Activated CD4-positive, alpha-beta T cell treated with anti-CD3 and anti-CD28 coated beads, Interleukin-2, amount 10 ng/mL, durations not matched to agents 7 days and 5 days (primary cell): ENCODE data around the gene NCKAP1. TPM values are rescaled to one million over a fixed set of nuclear protein-coding genes. Genes with fewer than 3 reads are reported as not detected.
"Not testable (repeated sequence)": the region's sequence is repeated elsewhere in the genome, so short reads cannot be mapped to it uniquely, and the experiment has no call there.

Source experiments
- CTCF ChIA-PET: fragments of 350-600 bp; sonication (Branson Sonifier 250); formaldehyde crosslinking; loops from one replicate; lab custom pipeline; 2021; ENCODE audit warnings: antibody characterized with exemption; lab: Charles Lee
- POLR2A ChIA-PET: fragments of 350-600 bp; sonication (Branson Sonifier 250); formaldehyde crosslinking; loops from one replicate; lab custom pipeline; 2021; ENCODE audit warnings: antibody characterized with exemption; lab: Charles Lee
- DNase-seq: peaks from one replicate; pipeline ENCODE4 v3.0.0-alpha.2; 2020
- H3K27ac Mint-ChIP-seq: one replicate; pipeline ENCODE4 v1.8.0; 2021; ENCODE audit warnings: mild to moderate bottlenecking, moderate library complexity, mixed read lengths
- H3K27me3 Mint-ChIP-seq: one replicate; pipeline ENCODE4 v1.8.0; 2021; ENCODE audit warnings: mixed read lengths
- H3K36me3 Mint-ChIP-seq: one replicate; pipeline ENCODE4 v1.8.0; 2021; ENCODE audit warnings: low read depth, mixed read lengths
- H3K4me1 Mint-ChIP-seq: one replicate; pipeline ENCODE4 v1.8.0; 2021; ENCODE audit warnings: mixed read lengths
- H3K4me3 Mint-ChIP-seq: one replicate; pipeline ENCODE4 v1.8.0; 2021; ENCODE audit warnings: mild to moderate bottlenecking, moderate library complexity, mixed read lengths
- H3K9me3 Mint-ChIP-seq: one replicate; pipeline ENCODE4 v1.8.0; 2021; ENCODE audit warnings: mixed read lengths
- total RNA-seq, 2 experiments: library from RNA; stranded (reverse); gene quantifications; one replicate each; pipeline ENCODE4 v1.2.3, GENCODE V29; 2021

Gene NCKAP1
- total RNA-seq, 2 experiments from 2014 or later = 0.87 to 0.92 TPM

GRCh38 chr2:183011743-183012142 is 26.5 kb downstream of the NCKAP1 start:
- Mint-ChIP-seq H3K4me1 (no peaks in the 10 kb centered on the region), H3K27me3 (no peaks in the 10 kb centered on the region), H3K4me3 (no peak overlapping the region), H3K27ac (no peak overlapping the region), H3K36me3 (no peaks in the 10 kb centered on the region), H3K9me3 (no peaks in the 10 kb centered on the region)
- ChIA-PET POLR2A (no interaction called here), CTCF (interaction anchor here (1.3 kb wide), 1 partner anchor 18 kb away, joined by 4 read pairs; no protein-coding TSS in a partner anchor)
- DNase-seq = no peak

GRCh38 chr2:183010112-183010511 is 28.1 kb downstream of the NCKAP1 start:
- H3K4me3 Mint-ChIP-seq = no peak overlapping the region
- CTCF ChIA-PET = no interaction called here

DNA sequence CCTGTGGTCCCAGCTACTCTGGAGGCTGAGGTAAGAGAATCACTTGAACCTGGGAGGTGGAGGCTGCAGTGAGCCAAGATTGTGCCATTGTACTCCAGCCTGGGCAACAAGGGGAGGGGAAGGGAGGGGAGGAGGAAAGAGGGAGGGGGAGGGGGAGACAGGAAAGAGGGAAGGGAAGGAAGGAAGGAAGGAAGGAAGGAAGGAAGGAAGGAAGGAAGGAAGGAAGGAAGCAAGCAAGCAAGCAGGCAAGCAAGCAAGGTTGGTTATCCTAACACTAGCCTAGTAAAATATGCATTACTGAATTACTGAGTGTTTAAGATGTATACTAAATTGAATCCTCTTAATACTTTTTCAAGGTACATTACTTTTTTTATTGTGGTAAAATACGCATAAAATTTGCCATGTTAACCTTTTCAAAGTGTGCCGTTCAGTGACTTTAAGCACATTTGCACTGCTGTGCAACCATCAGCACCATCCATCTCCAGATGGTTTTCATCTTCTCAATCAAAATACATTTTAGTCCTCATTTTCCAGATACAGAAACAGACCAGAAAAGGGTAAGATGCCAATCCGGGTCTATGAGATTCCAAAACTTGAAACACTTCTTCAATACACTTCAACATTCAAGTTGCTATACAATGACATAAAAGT is 28.9 kb downstream of the NCKAP1 start:
- ChIA-PET CTCF (no interaction called here), POLR2A (no interaction called here)
- no peaks in the 10 kb centered on the region for H3K27me3 Mint-ChIP-seq
- H3K36me3 Mint-ChIP-seq = no peaks in the 10 kb centered on the region
- H3K27ac Mint-ChIP-seq = no peak overlapping the region
- no peaks in the 10 kb centered on the region for H3K4me1 Mint-ChIP-seq
- DNase-seq = no peak
- no peaks in the 10 kb centered on the region for H3K9me3 Mint-ChIP-seq
- H3K4me3 Mint-ChIP-seq = no peak overlapping the region

More at GRCh38 chr2:183010112-183010511, 28.1 kb downstream of the NCKAP1 start:
- Mint-ChIP-seq H3K27me3 (no peaks in the 10 kb centered on the region), H3K27ac (no peak overlapping the region), H3K9me3 (no peaks in the 10 kb centered on the region), H3K36me3 (no peaks in the 10 kb centered on the region), H3K4me1 (no peaks in the 10 kb centered on the region)
- POLR2A ChIA-PET = no interaction called here
- DNase-seq = no peak

- H3K27me3 Mint-ChIP-seq = no peaks in the 10 kb centered on the region
- H3K27ac Mint-ChIP-seq = no peak overlapping the region
- no peak overlapping the region for H3K4me3 Mint-ChIP-seq
- ChIA-PET CTCF (no interaction called here), POLR2A (no interaction called here)
- no peaks in the 10 kb centered on the region for H3K4me1 Mint-ChIP-seq
- H3K36me3 Mint-ChIP-seq = no peaks in the 10 kb centered on the region
- no peaks in the 10 kb centered on the region for H3K9me3 Mint-ChIP-seq
- DNase-seq = no peak
Measured at GRCh38 chr2:183001948-183002347, 36.3 kb downstream of the NCKAP1 start.

DNA sequence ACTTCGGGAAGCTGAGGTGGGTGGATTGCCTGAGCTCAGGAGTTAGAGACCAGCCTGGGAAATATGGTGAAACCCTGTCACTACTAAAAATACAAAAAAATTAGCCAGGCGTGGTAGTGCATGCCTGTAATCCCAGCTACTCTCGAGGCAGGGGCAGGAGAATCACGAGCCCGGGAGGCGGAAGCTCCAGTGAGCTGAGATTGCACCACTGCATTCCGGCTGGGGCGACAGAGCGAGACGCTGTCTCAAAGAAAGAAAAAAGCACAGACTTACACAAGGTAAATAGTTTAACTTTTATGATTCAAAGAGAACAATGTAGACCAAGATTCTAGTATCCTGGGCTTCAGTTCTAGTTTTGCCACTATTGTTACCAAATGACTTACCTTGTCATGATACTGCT is 37.4 kb downstream of the NCKAP1 start:
- no peaks in the 10 kb centered on the region for H3K9me3 Mint-ChIP-seq
- DNase-seq = no peak
- no peak overlapping the region for H3K4me3 Mint-ChIP-seq
- no peaks in the 10 kb centered on the region for H3K36me3 Mint-ChIP-seq
- ChIA-PET POLR2A (no interaction called here), CTCF (interaction anchor here (0.9 to 1.1 kb wide), 2 partner anchors 12 to 501 kb away, joined by 3 to 4 read pairs; no protein-coding TSS in a partner anchor)
- H3K27ac Mint-ChIP-seq = no peak overlapping the region
- no peaks in the 10 kb centered on the region for H3K4me1 Mint-ChIP-seq
- no peaks in the 10 kb centered on the region for H3K27me3 Mint-ChIP-seq

DNA sequence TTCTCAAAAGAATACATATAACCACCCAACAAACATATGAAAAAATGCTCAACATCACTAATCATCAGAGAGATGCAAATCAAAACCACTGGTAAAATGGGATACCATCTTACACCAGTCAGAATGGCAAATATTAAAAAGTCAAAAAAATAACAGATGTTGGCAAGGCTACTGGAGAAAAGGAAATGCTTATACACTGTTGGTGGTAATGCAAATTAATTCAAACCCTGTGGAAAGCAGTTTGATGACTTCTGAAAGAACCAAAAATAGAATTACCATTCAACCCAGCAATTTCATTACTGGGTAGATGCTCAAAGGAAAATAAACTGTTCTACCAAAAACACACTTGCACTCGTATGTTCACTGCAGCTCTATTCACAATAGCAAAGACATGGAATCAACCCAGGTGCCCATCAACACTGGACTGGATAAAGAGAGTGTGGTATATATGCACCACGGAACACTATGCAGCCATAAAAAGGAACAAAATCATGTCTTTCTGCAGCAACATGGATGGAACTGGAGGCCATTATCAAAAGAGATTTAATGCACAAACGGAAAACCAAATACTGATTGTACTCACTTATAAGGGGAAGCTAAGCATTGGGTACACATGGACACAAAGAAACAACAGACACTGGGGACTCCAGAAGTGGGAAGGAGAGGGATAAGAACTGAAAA is 38.8 kb downstream of the NCKAP1 start:
- Mint-ChIP-seq H3K27ac (no peak overlapping the region), H3K4me1 (no peaks in the 10 kb centered on the region), H3K36me3 (no peaks in the 10 kb centered on the region), H3K27me3 (no peaks in the 10 kb centered on the region), H3K9me3 (no peaks in the 10 kb centered on the region), H3K4me3 (no peak overlapping the region)
- no peak for DNase-seq
- CTCF ChIA-PET = interaction anchor here (0.6 kb wide), 1 partner anchor 8 kb away, joined by 4 read pairs; no protein-coding TSS in a partner anchor
- POLR2A ChIA-PET = no interaction called here

DNA sequence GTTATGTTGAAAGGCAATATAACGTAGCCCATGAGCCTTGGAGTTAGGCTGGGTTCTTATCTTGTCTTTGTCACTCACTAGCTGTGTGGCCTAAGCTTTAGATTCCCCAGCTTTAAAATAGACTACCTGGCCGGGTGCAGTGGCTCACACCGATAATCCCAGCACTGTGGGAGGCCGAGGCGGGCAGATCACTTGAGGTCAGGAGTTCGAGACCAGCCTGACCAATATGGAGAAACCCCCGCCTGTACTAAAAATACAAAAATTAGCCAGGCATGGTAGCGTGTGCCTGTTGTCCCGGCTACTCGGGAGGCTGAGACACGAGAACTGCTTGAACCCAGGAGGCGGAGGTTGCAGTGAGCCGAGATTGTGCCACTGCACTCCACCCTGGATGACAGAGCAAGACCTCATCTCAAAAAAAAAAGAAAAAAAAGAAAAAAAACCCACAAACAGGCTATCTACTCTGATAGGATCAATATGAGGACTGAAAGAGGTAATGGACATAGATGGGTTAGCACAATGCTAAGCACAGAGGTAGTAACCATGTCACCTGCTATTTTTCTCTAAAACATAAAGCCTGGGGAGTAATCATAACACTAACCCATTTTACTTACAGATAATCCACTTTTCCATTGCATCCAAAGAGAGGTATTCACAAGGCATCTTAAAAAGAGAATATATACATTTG is 43.9 kb downstream of the NCKAP1 start:
- POLR2A ChIA-PET = no interaction called here
- H3K4me3 Mint-ChIP-seq = no peak overlapping the region
- H3K4me1 Mint-ChIP-seq = no peaks in the 10 kb centered on the region
- CTCF ChIA-PET = interaction anchor here (0.8 kb wide), 1 partner anchor 17 kb away, joined by 4 read pairs; no protein-coding TSS in a partner anchor
- no peak overlapping the region for H3K27ac Mint-ChIP-seq
- no peaks in the 10 kb centered on the region for H3K9me3 Mint-ChIP-seq
- no peaks in the 10 kb centered on the region for H3K36me3 Mint-ChIP-seq
- DNase-seq = no peak
- no peaks in the 10 kb centered on the region for H3K27me3 Mint-ChIP-seq

DNA sequence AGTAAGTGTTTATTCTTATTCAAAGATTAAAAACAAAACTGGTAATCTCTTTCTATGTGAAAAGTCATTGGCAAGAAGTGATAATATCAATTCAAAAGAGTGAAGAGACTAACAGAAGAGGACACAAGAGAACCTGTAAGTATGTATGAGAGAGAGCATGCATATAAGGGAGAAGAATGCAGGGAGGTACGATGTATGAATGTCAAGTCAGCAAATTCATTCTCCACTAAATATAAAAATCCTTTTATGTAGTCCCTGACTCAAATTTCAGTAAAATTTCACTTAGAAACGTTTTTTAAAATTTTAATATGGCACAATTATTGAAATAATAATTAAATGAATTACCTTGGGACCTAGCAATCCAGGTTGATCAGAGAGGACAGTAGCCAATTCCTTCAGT is 55.3 kb downstream of the NCKAP1 start:
- no peaks in the 10 kb centered on the region for H3K27me3 Mint-ChIP-seq
- H3K4me1 Mint-ChIP-seq = no peaks in the 10 kb centered on the region
- ChIA-PET CTCF (no interaction called here), POLR2A (no interaction called here)
- no peaks in the 10 kb centered on the region for H3K9me3 Mint-ChIP-seq
- H3K36me3 Mint-ChIP-seq = no peaks in the 10 kb centered on the region
- no peak overlapping the region for H3K4me3 Mint-ChIP-seq
- H3K27ac Mint-ChIP-seq = no peak overlapping the region
- DNase-seq = no peak

DNA sequence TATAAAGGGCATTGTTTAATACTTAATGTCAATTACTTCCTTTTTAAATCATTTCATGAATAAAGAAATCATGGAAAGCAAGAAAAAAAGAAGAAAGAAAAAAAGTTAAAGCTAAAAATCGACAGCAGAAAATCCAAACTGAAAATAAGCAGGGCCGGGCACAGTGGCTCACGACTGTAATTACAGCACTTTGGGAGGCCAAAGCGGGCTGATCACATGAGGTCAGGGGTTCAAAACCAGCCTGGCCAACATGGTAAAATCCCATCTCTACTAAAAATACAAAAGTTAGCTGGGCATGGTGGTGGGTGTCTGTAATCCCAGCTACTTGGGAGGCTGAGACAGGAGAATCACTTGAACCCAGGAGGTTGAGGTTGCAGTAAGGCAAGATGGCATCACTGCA is 56.8 kb downstream of the NCKAP1 start:
- H3K4me1 Mint-ChIP-seq, H3K36me3 Mint-ChIP-seq, CTCF ChIA-PET, H3K4me3 Mint-ChIP-seq, H3K27ac Mint-ChIP-seq, DNase-seq, H3K27me3 Mint-ChIP-seq, POLR2A ChIA-PET, H3K9me3 Mint-ChIP-seq: not testable (repeated sequence)

DNA sequence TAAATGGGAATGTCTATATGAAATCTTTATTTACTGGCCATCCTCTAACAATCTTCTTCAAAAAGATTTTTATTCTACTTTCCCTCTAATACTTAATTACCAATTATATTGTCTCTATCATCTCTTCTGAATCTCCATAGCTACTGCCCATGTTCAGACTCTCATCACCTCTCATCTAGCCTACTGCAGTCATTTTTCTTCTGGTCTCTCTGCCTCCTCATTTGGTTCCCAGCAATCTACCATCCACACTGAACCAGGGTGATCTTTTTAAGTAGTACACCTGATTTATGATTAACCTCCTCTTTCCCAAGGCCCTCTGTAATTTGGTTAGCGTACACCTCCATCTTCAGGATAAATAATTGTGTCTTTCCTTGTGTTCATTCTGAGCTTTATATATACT is 57.6 kb downstream of the NCKAP1 start:
- POLR2A ChIA-PET = no interaction called here
- no peaks in the 10 kb centered on the region for H3K36me3 Mint-ChIP-seq
- CTCF ChIA-PET = interaction anchor here (0.8 to 1.2 kb wide), 4 partner anchors 30 to 328 kb away, joined by 3 to 7 read pairs (median 5); no protein-coding TSS in a partner anchor
- no peaks in the 10 kb centered on the region for H3K9me3 Mint-ChIP-seq
- peaks cover 6% of the 10 kb centered on the region for H3K4me1 Mint-ChIP-seq
- DNase-seq = no peak
- H3K4me3 Mint-ChIP-seq = no peak overlapping the region
- no peaks in the 10 kb centered on the region for H3K27me3 Mint-ChIP-seq
- H3K27ac Mint-ChIP-seq = no peak overlapping the region

GRCh38 chr2:182980115-182980514 is 58.1 kb downstream of the NCKAP1 start:
- Mint-ChIP-seq H3K27ac (no peak overlapping the region), H3K27me3 (no peaks in the 10 kb centered on the region), H3K4me3 (no peak overlapping the region), H3K36me3 (no peaks in the 10 kb centered on the region), H3K9me3 (no peaks in the 10 kb centered on the region), H3K4me1 (peaks cover 6% of the 10 kb centered on the region)
- DNase-seq = no peak
- ChIA-PET POLR2A (interaction anchor here (0.6 kb wide), 1 partner anchor 306 kb away, joined by 4 read pairs; no protein-coding TSS in a partner anchor), CTCF (interaction anchor here (0.8 to 1.2 kb wide), 4 partner anchors 30 to 328 kb away, joined by 3 to 7 read pairs (median 5); no protein-coding TSS in a partner anchor)

- no peak for DNase-seq
- Mint-ChIP-seq H3K4me3 (no peak overlapping the region), H3K36me3 (peaks cover 1% of the 10 kb centered on the region), H3K4me1 (peaks cover 6% of the 10 kb centered on the region), H3K27me3 (no peaks in the 10 kb centered on the region), H3K27ac (no peak overlapping the region), H3K9me3 (no peaks in the 10 kb centered on the region)
- POLR2A ChIA-PET = no interaction called here
- CTCF ChIA-PET = interaction anchor here (1.0 kb wide), 1 partner anchor 311 kb away, joined by 4 read pairs; no protein-coding TSS in a partner anchor
Measured at GRCh38 chr2:182977463-182977862, 60.8 kb downstream of the NCKAP1 start.
